Measurements from ENCODE around the gene WASF1. TPM values are rescaled to one million over a fixed set of nuclear protein-coding genes. Genes with fewer than 3 reads are reported as not detected.

The WASF1 gene
- total RNA-seq, 2 donors from 2014 or later = 31.1 to 35.3 TPM

- Histone ChIP-seq H3K4me1 (ENCODE audit: control insufficient read depth, insufficient read depth, low read length) (peaks cover 3% of the 10 kb centered on the region), H3K9me3 (ENCODE audit: control insufficient read depth, low read length) (peaks cover 15% of the 10 kb centered on the region), H3K27me3 (ENCODE audit: control insufficient read depth, insufficient read depth, low read length, poor library complexity, severe bottlenecking) (no peaks in the 10 kb centered on the region), H3K27ac (ENCODE audit: low read depth, low read length) (no peak overlapping the region), H3K4me3 (ENCODE audit: low read length) (peak overlapping the region; percentile 7), H3K9ac (ENCODE audit: extremely low read depth, low read length, poor library complexity, severe bottlenecking) (no peak overlapping the region), H3K36me3 (ENCODE audit: control insufficient read depth, insufficient read depth, low read length) (no peaks in the 10 kb centered on the region)
- no peaks in the 10 kb centered on the region for H3K36me3 Mint-ChIP-seq (ENCODE audit: low read depth)
- DNase-seq = no peak
- no peaks in the 10 kb centered on the region for H3K9me3 Mint-ChIP-seq
- TF ChIP-seq, protein P1, sequence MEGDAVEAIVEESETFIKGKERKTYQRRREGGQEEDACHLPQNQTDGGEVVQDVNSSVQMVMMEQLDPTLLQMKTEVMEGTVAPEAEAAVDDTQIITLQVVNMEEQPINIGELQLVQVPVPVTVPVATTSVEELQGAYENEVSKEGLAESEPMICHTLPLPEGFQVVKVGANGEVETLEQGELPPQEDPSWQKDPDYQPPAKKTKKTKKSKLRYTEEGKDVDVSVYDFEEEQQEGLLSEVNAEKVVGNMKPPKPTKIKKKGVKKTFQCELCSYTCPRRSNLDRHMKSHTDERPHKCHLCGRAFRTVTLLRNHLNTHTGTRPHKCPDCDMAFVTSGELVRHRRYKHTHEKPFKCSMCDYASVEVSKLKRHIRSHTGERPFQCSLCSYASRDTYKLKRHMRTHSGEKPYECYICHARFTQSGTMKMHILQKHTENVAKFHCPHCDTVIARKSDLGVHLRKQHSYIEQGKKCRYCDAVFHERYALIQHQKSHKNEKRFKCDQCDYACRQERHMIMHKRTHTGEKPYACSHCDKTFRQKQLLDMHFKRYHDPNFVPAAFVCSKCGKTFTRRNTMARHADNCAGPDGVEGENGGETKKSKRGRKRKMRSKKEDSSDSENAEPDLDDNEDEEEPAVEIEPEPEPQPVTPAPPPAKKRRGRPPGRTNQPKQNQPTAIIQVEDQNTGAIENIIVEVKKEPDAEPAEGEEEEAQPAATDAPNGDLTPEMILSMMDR (conservative IDR thresholded peaks at IDR 0.05) = no peak
- H3K27ac Mint-ChIP-seq = no peak overlapping the region
- H3K4me1 Mint-ChIP-seq = peaks cover 6% of the 10 kb centered on the region
- H3K27me3 Mint-ChIP-seq (ENCODE audit: insufficient read depth) = no peaks in the 10 kb centered on the region
- no peak overlapping the region for H3K4me3 Mint-ChIP-seq
These were observed 90.1 kb downstream of the WASF1 start for GRCh38 chr6:110089323-110089722.

GRCh38 chr6:110085285-110085684, 94.2 kb downstream of the WASF1 start:
- Mint-ChIP-seq H3K4me1 (peaks cover 13% of the 10 kb centered on the region), H3K27me3 (ENCODE audit: insufficient read depth) (no peaks in the 10 kb centered on the region), H3K4me3 (no peak overlapping the region), H3K27ac (no peak overlapping the region), H3K36me3 (ENCODE audit: low read depth) (no peaks in the 10 kb centered on the region), H3K9me3 (no peaks in the 10 kb centered on the region)
- no peak overlapping the region for H3K4me3 ChIP-seq (ENCODE audit: low read length)
- TF ChIP-seq, protein P1 (conservative IDR thresholded peaks at IDR 0.05) = no peak
- H3K27ac ChIP-seq (ENCODE audit: low read depth, low read length) = no peak overlapping the region
- H3K9me3 ChIP-seq (ENCODE audit: control insufficient read depth, low read length) = peaks cover 15% of the 10 kb centered on the region
- no peak for DNase-seq
- no peaks in the 10 kb centered on the region for H3K36me3 ChIP-seq (ENCODE audit: control insufficient read depth, insufficient read depth, low read length)
- WGBS, 2 experiments (ENCODE audit: insufficient coverage in 1 of 2, insufficient read length in 1 of 2) = 92 to 100% methylated on average over 1 to 2 of the region's 2 CpGs
- no peak overlapping the region for H3K9ac ChIP-seq (ENCODE audit: extremely low read depth, low read length, poor library complexity, severe bottlenecking)
- H3K27me3 ChIP-seq (ENCODE audit: control insufficient read depth, insufficient read depth, low read length, poor library complexity, severe bottlenecking) = no peaks in the 10 kb centered on the region
- H3K4me1 ChIP-seq (ENCODE audit: control insufficient read depth, insufficient read depth, low read length) = peaks cover 7% of the 10 kb centered on the region

- peaks cover 13% of the 10 kb centered on the region for H3K4me1 Mint-ChIP-seq
- peaks cover 4% of the 10 kb centered on the region for H3K9me3 ChIP-seq (ENCODE audit: control insufficient read depth, low read length)
- no peaks in the 10 kb centered on the region for H3K36me3 Mint-ChIP-seq (ENCODE audit: low read depth)
- H3K4me3 Mint-ChIP-seq = no peak overlapping the region
- H3K4me3 ChIP-seq (ENCODE audit: low read length) = no peak overlapping the region
- no peaks in the 10 kb centered on the region for H3K27me3 Mint-ChIP-seq (ENCODE audit: insufficient read depth)
- H3K27ac ChIP-seq (ENCODE audit: low read depth, low read length) = no peak overlapping the region
- H3K27me3 ChIP-seq (ENCODE audit: control insufficient read depth, insufficient read depth, low read length, poor library complexity, severe bottlenecking) = no peaks in the 10 kb centered on the region
- H3K36me3 ChIP-seq (ENCODE audit: control insufficient read depth, insufficient read depth, low read length) = no peaks in the 10 kb centered on the region
- no peak overlapping the region for H3K27ac Mint-ChIP-seq
- no peak overlapping the region for H3K9ac ChIP-seq (ENCODE audit: extremely low read depth, low read length, poor library complexity, severe bottlenecking)
- no peak for DNase-seq
- TF ChIP-seq, protein P1 (conservative IDR thresholded peaks at IDR 0.05) = no peak
- H3K4me1 ChIP-seq (ENCODE audit: control insufficient read depth, insufficient read depth, low read length) = peaks cover 7% of the 10 kb centered on the region
- H3K9me3 Mint-ChIP-seq = no peaks in the 10 kb centered on the region
- 75% methylated on average over 1 of the region's 1 CpG; no CpG with 5 or more reads in 1 of the 2 experiments for WGBS, 2 experiments (ENCODE audit: insufficient coverage in 1 of 2, insufficient read length in 1 of 2)
These were observed 95.4 kb downstream of the WASF1 start for GRCh38 chr6:110083875-110084585.
